ENCODE measurements around the gene DRAXIN. TPM values are rescaled to one million over a fixed set of nuclear protein-coding genes. Genes with fewer than 3 reads are reported as not detected.

DRAXIN gene
- total RNA-seq, 2 donors from 2014 or later = 0.35 TPM; not detected in 1

DNA sequence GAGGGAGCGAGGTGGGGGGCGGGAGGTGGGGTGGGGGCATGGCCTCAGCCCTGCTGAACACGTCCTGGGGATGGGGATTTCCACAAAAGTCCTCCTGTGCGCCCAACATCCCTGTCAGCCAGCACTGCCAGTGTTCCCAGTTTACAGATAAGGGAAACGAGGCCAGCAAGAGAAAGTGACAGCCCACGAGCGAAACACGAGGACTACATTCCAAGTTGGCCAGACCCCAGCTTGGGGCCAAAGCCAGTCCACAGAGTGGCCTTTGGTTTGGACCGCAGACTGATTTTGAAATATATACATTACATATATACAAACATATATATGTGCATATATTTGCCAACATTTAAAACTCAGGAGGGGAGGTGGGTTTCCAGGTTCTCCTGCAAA, 42.3 kb upstream of the DRAXIN start:
- DNase-seq (ENCODE audit: low spot score) (no peak), ATAC-seq (ENCODE audit: insufficient number of reproducible peaks, low FRiP score, low read depth) (no peak)
- Histone ChIP-seq H3K9me3 (no peaks in the 10 kb centered on the region), H3K4me3 (peak overlapping the region; percentile 22), H3K27ac (no peak overlapping the region), H3K36me3 (no peaks in the 10 kb centered on the region), H3K4me1 (ENCODE audit: control insufficient read depth in 1 of 2, low read depth in 2 of 2) (peaks cover 7 to 36% of the 10 kb centered on the region in 2 donors), H3K27me3 (replicated peaks; ENCODE audit: insufficient read depth) (peaks cover 5% of the 10 kb centered on the region)
- TF ChIP-seq, protein P1, sequence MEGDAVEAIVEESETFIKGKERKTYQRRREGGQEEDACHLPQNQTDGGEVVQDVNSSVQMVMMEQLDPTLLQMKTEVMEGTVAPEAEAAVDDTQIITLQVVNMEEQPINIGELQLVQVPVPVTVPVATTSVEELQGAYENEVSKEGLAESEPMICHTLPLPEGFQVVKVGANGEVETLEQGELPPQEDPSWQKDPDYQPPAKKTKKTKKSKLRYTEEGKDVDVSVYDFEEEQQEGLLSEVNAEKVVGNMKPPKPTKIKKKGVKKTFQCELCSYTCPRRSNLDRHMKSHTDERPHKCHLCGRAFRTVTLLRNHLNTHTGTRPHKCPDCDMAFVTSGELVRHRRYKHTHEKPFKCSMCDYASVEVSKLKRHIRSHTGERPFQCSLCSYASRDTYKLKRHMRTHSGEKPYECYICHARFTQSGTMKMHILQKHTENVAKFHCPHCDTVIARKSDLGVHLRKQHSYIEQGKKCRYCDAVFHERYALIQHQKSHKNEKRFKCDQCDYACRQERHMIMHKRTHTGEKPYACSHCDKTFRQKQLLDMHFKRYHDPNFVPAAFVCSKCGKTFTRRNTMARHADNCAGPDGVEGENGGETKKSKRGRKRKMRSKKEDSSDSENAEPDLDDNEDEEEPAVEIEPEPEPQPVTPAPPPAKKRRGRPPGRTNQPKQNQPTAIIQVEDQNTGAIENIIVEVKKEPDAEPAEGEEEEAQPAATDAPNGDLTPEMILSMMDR (IDR thresholded peaks at IDR 0.05) = no peak

GRCh38 chr1:11649624-11650330, 41.7 kb upstream of the DRAXIN start:
- DNase-seq (ENCODE audit: low spot score) (no peak), ATAC-seq (ENCODE audit: insufficient number of reproducible peaks, low FRiP score, low read depth) (no peak)
- Histone ChIP-seq H3K9me3 (no peaks in the 10 kb centered on the region), H3K4me1 (ENCODE audit: control insufficient read depth in 1 of 2, low read depth in 2 of 2) (peaks cover 7 to 37% of the 10 kb centered on the region in 2 donors), H3K4me3 (peak overlapping the region; percentile 55), H3K36me3 (no peaks in the 10 kb centered on the region), H3K27me3 (replicated peaks; ENCODE audit: insufficient read depth) (peaks cover 5% of the 10 kb centered on the region), H3K27ac (no peak overlapping the region)
- TF ChIP-seq, protein P1 (IDR thresholded peaks at IDR 0.05) = no peak

GRCh38 chr1:11650331-11650991, 41.0 kb upstream of the DRAXIN start:
- DNase-seq (ENCODE audit: low spot score) = peak; percentile 32
- peak overlapping the region; percentile 55 for H3K4me3 ChIP-seq
- TF ChIP-seq, protein P1 (IDR thresholded peaks at IDR 0.05) = peak; percentile 51

GRCh38 chr1:11651017-11651416, 40.5 kb upstream of the DRAXIN start:
- TF ChIP-seq, protein P1 (IDR thresholded peaks at IDR 0.05) = no peak
- peaks cover 13 to 46% of the 10 kb centered on the region in 2 donors for H3K4me1 ChIP-seq (ENCODE audit: control insufficient read depth in 1 of 2, low read depth in 2 of 2)
- ATAC-seq (ENCODE audit: insufficient number of reproducible peaks, low FRiP score, low read depth) (no peak), DNase-seq (ENCODE audit: low spot score) (no peak)
- peak overlapping the region; percentile 55 for H3K4me3 ChIP-seq
- no peaks in the 10 kb centered on the region for H3K36me3 ChIP-seq
- H3K27ac ChIP-seq = no peak overlapping the region
- H3K9me3 ChIP-seq = no peaks in the 10 kb centered on the region
- H3K27me3 ChIP-seq (replicated peaks; ENCODE audit: insufficient read depth) = peaks cover 5% of the 10 kb centered on the region

More at GRCh38 chr1:11650331-11650991, 41.0 kb upstream of the DRAXIN start:
- Histone ChIP-seq H3K9me3 (no peaks in the 10 kb centered on the region), H3K27me3 (replicated peaks; ENCODE audit: insufficient read depth) (peaks cover 5% of the 10 kb centered on the region), H3K4me1 (ENCODE audit: control insufficient read depth in 1 of 2, low read depth in 2 of 2) (peaks cover 12 to 42% of the 10 kb centered on the region in 2 donors), H3K36me3 (no peaks in the 10 kb centered on the region), H3K27ac (no peak overlapping the region)
- ATAC-seq (ENCODE audit: insufficient number of reproducible peaks, low FRiP score, low read depth) = no peak

DNA sequence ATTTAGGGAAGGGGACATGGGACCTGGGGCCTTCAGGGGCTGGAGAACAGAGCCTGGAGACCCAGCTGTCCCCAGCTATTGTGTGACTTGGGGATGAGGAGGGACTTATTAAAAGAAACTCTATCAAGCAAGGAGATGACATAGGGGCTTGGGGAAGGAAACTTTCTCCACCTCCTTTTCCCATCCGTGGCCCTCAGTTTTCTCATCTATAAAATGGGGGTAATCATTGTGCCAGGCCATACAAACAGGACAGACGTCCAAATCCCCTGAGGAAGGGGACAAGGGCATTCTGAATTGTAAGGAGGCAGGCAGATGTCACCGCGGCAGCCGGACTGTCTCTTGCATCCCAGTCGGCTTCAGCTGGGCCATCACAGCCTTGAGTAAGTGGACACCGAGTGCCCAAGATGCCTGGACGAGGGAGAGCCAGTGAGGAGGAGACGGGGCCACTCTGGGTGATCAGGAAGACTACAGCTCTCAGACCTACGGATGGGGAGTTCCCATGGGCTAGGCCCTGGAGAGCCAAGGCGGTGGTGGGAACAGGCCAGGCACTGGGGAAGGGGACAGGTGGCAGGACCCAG, 39.2 kb upstream of the DRAXIN start:
- Histone ChIP-seq H3K4me3 (no peak overlapping the region), H3K9me3 (no peaks in the 10 kb centered on the region), H3K27me3 (replicated peaks; ENCODE audit: insufficient read depth) (peaks cover 5% of the 10 kb centered on the region), H3K27ac (no peak overlapping the region), H3K36me3 (no peaks in the 10 kb centered on the region), H3K4me1 (ENCODE audit: control insufficient read depth in 1 of 2, low read depth in 2 of 2) (peaks cover 13 to 46% of the 10 kb centered on the region in 2 donors)
- no peak for DNase-seq (ENCODE audit: low spot score)
- TF ChIP-seq, protein P1 (IDR thresholded peaks at IDR 0.05) = no peak
- no peak for ATAC-seq (ENCODE audit: insufficient number of reproducible peaks, low FRiP score, low read depth)

All from thoracic aorta (tissue), 2 donors.